A549 (cell line): ENCODE data around the gene SCAP.

Experiments
- CTCF ChIP-seq: fragments of >200 bp; sonication (Bioruptor Twin); formaldehyde crosslinking; IDR thresholded peaks from 3 replicates; pipeline ENCODE4 v1.5.1; 2016
- MYC ChIP-seq: IDR thresholded peaks from 2 replicates; pipeline ENCODE4 v1.6.1; 2012; ENCODE audit warnings: mild to moderate bottlenecking, inconsistent platforms, low read length, improper control_type of control experiment, borderline replicate concordance
- POLR2A ChIP-seq: IDR thresholded peaks from 2 replicates; pipeline ENCODE4 v1.6.1; 2012; ENCODE audit warnings: mild to moderate bottlenecking, low read length

- no peak for TF ChIP-seq POLR2A
- no peak for TF ChIP-seq MYC
- TF ChIP-seq CTCF = no peak
These were observed 90.7 kb downstream of the SCAP start for GRCh38 chr3:47385007-47385406.
